HepG2 (cell line): ENCODE measurements around the gene SEH1L. TPM values are rescaled to one million over a fixed set of nuclear protein-coding genes. Genes with fewer than 3 reads are reported as not detected.

Experiments used
- ARID5B ChIP-seq: IDR thresholded peaks from 2 replicates; pipeline ENCODE4 v1.4.0; 2020; ENCODE audit warnings: mild to moderate bottlenecking, missing genetic modification reagents
- BCL6 ChIP-seq: IDR thresholded peaks from 2 replicates; pipeline ENCODE4 v1.6.1; 2016; ENCODE audit warnings: missing genetic modification reagents, missing compliant biosample characterization
- DNMT1 ChIP-seq: sonication (generic); formaldehyde crosslinking; IDR thresholded peaks from 2 replicates; pipeline ENCODE4 v1.5.1; 2020; ENCODE audit warnings: mild to moderate bottlenecking, missing genetic modification reagents
- MAFF ChIP-seq: IDR thresholded peaks from 2 replicates; pipeline ENCODE4 v1.6.1; 2011; ENCODE audit warnings: low read depth, low read length, improper control_type of control experiment
- SAP130 ChIP-seq: IDR thresholded peaks from 2 replicates; pipeline ENCODE4 v1.6.1; 2016; ENCODE audit warnings: low read depth
- TCF7 ChIP-seq: sonication (generic); IDR thresholded peaks from 2 replicates; pipeline ENCODE4 v1.6.1; 2016; ENCODE audit warnings: antibody characterized with exemption, low read depth
- TEAD3 ChIP-seq: optimal IDR thresholded peaks from 2 replicates; pipeline ENCODE3; 2016; ENCODE audit warnings: borderline replicate concordance
- TFE3 ChIP-seq: IDR thresholded peaks from 2 replicates; pipeline ENCODE4 v1.6.1; 2016
- ZNF747 ChIP-seq: sonication (generic); formaldehyde crosslinking; IDR thresholded peaks from 2 replicates; pipeline ENCODE4 v1.8.1; 2023; ENCODE audit warnings: missing genetic modification reagents, mild to moderate bottlenecking, borderline replicate concordance
- ZNF749 ChIP-seq: sonication (generic); formaldehyde crosslinking; IDR thresholded peaks from 2 replicates; pipeline ENCODE4 v1.8.0; 2022; ENCODE audit warnings: mild to moderate bottlenecking, missing genetic modification reagents, moderate library complexity, borderline replicate concordance
- ZNF879 ChIP-seq: sonication (generic); formaldehyde crosslinking; IDR thresholded peaks from 2 replicates; pipeline ENCODE4 v1.8.1; 2023; ENCODE audit warnings: missing genetic modification reagents
- polyA plus RNA-seq, 8 experiments: library from polyadenylated mRNA; depleted of rRNA in 3 of 8; stranded (reverse) in 7 of 8; unstranded in 1 of 8; fragments of >200 nt; fragmentation: Illumina TruSeq in 4 of 8; extraction: Trizol in 4 of 8; gene quantifications; 2 replicates each; pipeline versions ENCODE4 v1.2.1 to v1.2.3, GENCODE V29; 2011 to 2016; ENCODE audit warnings: low read depth in 4 of 8, missing spikeins in 1 of 8, mixed read lengths in 1 of 8; ENCODE audit not compliant: insufficient read depth in 1 of 8
- total RNA-seq, 5 experiments: library from RNA; depleted of rRNA; stranded (reverse); fragments of >200 nt; fragmentation: Illumina TruSeq; extraction: Trizol; gene quantifications; 2 replicates each; pipeline ENCODE4 v1.2.3, GENCODE V29; 2016; ENCODE audit warnings: low read depth in 1 of 5

Gene SEH1L
- total and polyA plus RNA-seq, 2 of the 13 experiments (the other 11 are each of a cell fraction or from before 2014, with no cell fraction given) = 59.6 to 63.5 TPM

GRCh38 chr18:12933327-12933726 lies 14.5 kb upstream of the SEH1L start (continued):
- TF ChIP-seq TFE3 (CRISPR knock-in tag) (no peak), SAP130 (CRISPR knock-in tag) (0 out of 2 replicates have a peak, but pooled peaks have one; percentile 16), ZNF879 (CRISPR knock-in tag) (no peak), DNMT1 (no peak), ZNF749 (CRISPR knock-in tag) (no peak), BCL6 (CRISPR knock-in tag) (peak; percentile 43; the same call in 1 of the 2 replicates), ARID5B (CRISPR knock-in tag) (peak; percentile 56; the same call in 1 of the 2 replicates), MAFF (peak; percentile 46), ZNF747 (no peak), TCF7 (peak; percentile 9; the same call in 1 of the 2 replicates), TEAD3 (CRISPR knock-in tag) (peak; percentile 57)
